Measurements from ENCODE around the gene CANT1.

- TF ChIP-seq CTCF (IDR thresholded peaks at IDR 0.05; ENCODE audit: low read depth, low read length, missing input control) (no peak), TAF1 (conservative IDR thresholded peaks at IDR 0.05) (no peak), YY1 (IDR thresholded peaks at IDR 0.05) (no peak), RAD21 (IDR thresholded peaks at IDR 0.05) (no peak), GABPA (IDR thresholded peaks at IDR 0.05 in 1 of 2, conservative IDR thresholded peaks at IDR 0.05 in 1 of 2) (no peak), ZBTB33 (IDR thresholded peaks at IDR 0.05) (no peak), NR2F2 (IDR thresholded peaks at IDR 0.05) (no peak), FOXA1 (IDR thresholded peaks at IDR 0.05) (no peak), SP1 (IDR thresholded peaks at IDR 0.05) (no peak), ATF3 (IDR thresholded peaks at IDR 0.05) (no peak), FOXA2 (IDR thresholded peaks at IDR 0.05) (no peak), MAX (IDR thresholded peaks at IDR 0.05) (no peak)
These were observed 5.7 kb downstream of the CANT1 start for GRCh38 chr17:79003661-79004411.

All from liver (tissue), 3 donors.